GM12801 (cell line): ENCODE data around the gene IDH3B.

ENCODE experiments used
- CTCF ChIP-seq: IDR thresholded peaks from one replicate; pipeline ENCODE4 v1.5.1; 2011; ENCODE audit warnings: control low read depth; ENCODE audit not compliant: insufficient read length; ENCODE audit errors: extremely low read depth

The IDH3B gene

GRCh38 chr20:2658414-2659354 lies 5.3 kb downstream of the IDH3B start:
- TF ChIP-seq CTCF, result no peak

- TF ChIP-seq CTCF, result no peak
Measured at GRCh38 chr20:2657674-2658073, 6.3 kb downstream of the IDH3B start.

- TF ChIP-seq CTCF, result no peak
Measured at GRCh38 chr20:2657241-2657640, 6.8 kb downstream of the IDH3B start.

GRCh38 chr20:2656471-2657117 lies 7.4 kb downstream of the IDH3B start:
- TF ChIP-seq CTCF, result no peak

GRCh38 chr20:2655331-2656116 lies 8.5 kb downstream of the IDH3B start:
- TF ChIP-seq CTCF, result no peak

GRCh38 chr20:2654831-2655230 lies 9.2 kb downstream of the IDH3B start:
- TF ChIP-seq CTCF, result no peak

GRCh38 chr20:2654384-2654822 lies 9.6 kb downstream of the IDH3B start:
- no peak for TF ChIP-seq CTCF
